ENCODE results near the gene HBS1L. TPM values are rescaled to one million over a fixed set of nuclear protein-coding genes. Genes with fewer than 3 reads are reported as not detected.
A peak's percentile ranks its signal among the peaks of the same experiment; 100 is the strongest.

The HBS1L gene
- total RNA-seq, 1 donor from 2014 or later, result 93.4 TPM

GRCh38 chr6:134938896-134939295 is 115.7 kb downstream of the HBS1L start:
- H3K27me3 Mint-ChIP-seq (ENCODE audit: unreplicated experiment), result peaks cover 7% of the 10 kb centered on the region
- no peaks in the 10 kb centered on the region for H3K9me3 Mint-ChIP-seq (ENCODE audit: unreplicated experiment)
- TF ChIP-seq, protein P1, sequence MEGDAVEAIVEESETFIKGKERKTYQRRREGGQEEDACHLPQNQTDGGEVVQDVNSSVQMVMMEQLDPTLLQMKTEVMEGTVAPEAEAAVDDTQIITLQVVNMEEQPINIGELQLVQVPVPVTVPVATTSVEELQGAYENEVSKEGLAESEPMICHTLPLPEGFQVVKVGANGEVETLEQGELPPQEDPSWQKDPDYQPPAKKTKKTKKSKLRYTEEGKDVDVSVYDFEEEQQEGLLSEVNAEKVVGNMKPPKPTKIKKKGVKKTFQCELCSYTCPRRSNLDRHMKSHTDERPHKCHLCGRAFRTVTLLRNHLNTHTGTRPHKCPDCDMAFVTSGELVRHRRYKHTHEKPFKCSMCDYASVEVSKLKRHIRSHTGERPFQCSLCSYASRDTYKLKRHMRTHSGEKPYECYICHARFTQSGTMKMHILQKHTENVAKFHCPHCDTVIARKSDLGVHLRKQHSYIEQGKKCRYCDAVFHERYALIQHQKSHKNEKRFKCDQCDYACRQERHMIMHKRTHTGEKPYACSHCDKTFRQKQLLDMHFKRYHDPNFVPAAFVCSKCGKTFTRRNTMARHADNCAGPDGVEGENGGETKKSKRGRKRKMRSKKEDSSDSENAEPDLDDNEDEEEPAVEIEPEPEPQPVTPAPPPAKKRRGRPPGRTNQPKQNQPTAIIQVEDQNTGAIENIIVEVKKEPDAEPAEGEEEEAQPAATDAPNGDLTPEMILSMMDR (IDR thresholded peaks at IDR 0.05; ENCODE audit: partially characterized antibody, unreplicated experiment), result no peak
- H3K36me3 Mint-ChIP-seq (ENCODE audit: unreplicated experiment), result no peaks in the 10 kb centered on the region
- DNase-seq, result no peak
- H3K4me3 Mint-ChIP-seq (ENCODE audit: unreplicated experiment), result no peak overlapping the region
- H3K4me1 Mint-ChIP-seq (ENCODE audit: low read depth, unreplicated experiment), result peaks cover 16% of the 10 kb centered on the region
- H3K27ac Mint-ChIP-seq (ENCODE audit: unreplicated experiment), result no peak overlapping the region

DNA sequence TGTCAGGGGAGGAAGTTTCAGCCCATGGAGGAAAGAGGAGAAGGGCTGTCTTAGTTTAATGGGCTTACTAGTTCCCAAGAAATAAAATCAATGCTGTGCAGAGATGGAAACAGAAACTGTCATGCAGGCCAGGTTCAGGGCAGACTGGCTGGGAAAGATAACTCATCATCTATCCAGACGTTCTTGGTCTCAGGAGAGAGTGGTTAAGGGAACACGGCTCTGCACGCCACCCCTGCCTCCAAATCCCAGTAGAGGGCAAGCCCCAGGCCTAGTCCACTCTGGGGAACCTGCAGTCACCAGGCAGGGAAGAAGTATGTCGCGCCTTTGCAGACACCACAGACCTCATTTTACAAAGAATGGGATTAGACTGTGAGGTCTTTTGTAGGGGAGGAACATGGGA is 117.2 kb downstream of the HBS1L start:
- H3K27ac Mint-ChIP-seq (ENCODE audit: unreplicated experiment), result no peak overlapping the region
- H3K4me3 Mint-ChIP-seq (ENCODE audit: unreplicated experiment), result peak overlapping the region; percentile 4
- TF ChIP-seq, protein P1 (IDR thresholded peaks at IDR 0.05; ENCODE audit: partially characterized antibody, unreplicated experiment), result no peak
- H3K36me3 Mint-ChIP-seq (ENCODE audit: unreplicated experiment), result no peaks in the 10 kb centered on the region
- H3K9me3 Mint-ChIP-seq (ENCODE audit: unreplicated experiment), result no peaks in the 10 kb centered on the region
- H3K27me3 Mint-ChIP-seq (ENCODE audit: unreplicated experiment), result peaks cover 7% of the 10 kb centered on the region
- peaks cover 16% of the 10 kb centered on the region for H3K4me1 Mint-ChIP-seq (ENCODE audit: low read depth, unreplicated experiment)
- no peak for DNase-seq

DNA sequence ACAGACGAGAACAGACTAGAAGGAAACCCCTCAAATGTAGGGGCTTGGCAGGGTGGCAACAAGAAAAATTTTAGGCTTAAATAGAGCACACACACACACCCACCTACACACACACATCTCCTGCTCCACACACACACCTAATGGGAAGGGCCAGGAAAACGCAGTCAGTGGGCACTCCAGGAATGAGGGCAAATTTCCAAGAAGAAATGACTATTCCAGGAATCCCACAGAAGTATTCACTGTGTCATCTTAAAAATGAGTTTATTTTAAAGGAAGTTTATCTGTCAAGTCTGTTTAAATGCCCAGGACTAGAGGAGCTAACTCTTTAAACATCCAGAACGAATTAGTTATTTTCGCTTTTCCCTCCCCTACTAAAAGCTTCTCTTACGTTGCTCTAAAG is 117.7 kb downstream of the HBS1L start:
- Mint-ChIP-seq H3K36me3 (ENCODE audit: unreplicated experiment) (peaks cover 4% of the 10 kb centered on the region), H3K27me3 (ENCODE audit: unreplicated experiment) (peaks cover 5% of the 10 kb centered on the region), H3K4me3 (ENCODE audit: unreplicated experiment) (peak overlapping the region; percentile 4), H3K27ac (ENCODE audit: unreplicated experiment) (no peak overlapping the region), H3K4me1 (ENCODE audit: low read depth, unreplicated experiment) (peaks cover 16% of the 10 kb centered on the region), H3K9me3 (ENCODE audit: unreplicated experiment) (no peaks in the 10 kb centered on the region)
- DNase-seq, result no peak
- TF ChIP-seq, protein P1 (IDR thresholded peaks at IDR 0.05; ENCODE audit: partially characterized antibody, unreplicated experiment), result no peak

- Mint-ChIP-seq H3K4me3 (ENCODE audit: unreplicated experiment) (no peak overlapping the region), H3K27ac (ENCODE audit: unreplicated experiment) (no peak overlapping the region), H3K36me3 (ENCODE audit: unreplicated experiment) (peaks cover 4% of the 10 kb centered on the region), H3K4me1 (ENCODE audit: low read depth, unreplicated experiment) (peaks cover 16% of the 10 kb centered on the region), H3K9me3 (ENCODE audit: unreplicated experiment) (no peaks in the 10 kb centered on the region), H3K27me3 (ENCODE audit: unreplicated experiment) (peaks cover 5% of the 10 kb centered on the region)
- TF ChIP-seq, protein P1 (IDR thresholded peaks at IDR 0.05; ENCODE audit: partially characterized antibody, unreplicated experiment), result no peak
- no peak for DNase-seq
Observed at GRCh38 chr6:134936476-134936875, 118.1 kb downstream of the HBS1L start.

GRCh38 chr6:134934793-134935485 is 119.7 kb downstream of the HBS1L start:
- DNase-seq, result no peak
- TF ChIP-seq, protein P1 (IDR thresholded peaks at IDR 0.05; ENCODE audit: partially characterized antibody, unreplicated experiment), result no peak
- no peaks in the 10 kb centered on the region for H3K9me3 Mint-ChIP-seq (ENCODE audit: unreplicated experiment)
- peaks cover 4% of the 10 kb centered on the region for H3K36me3 Mint-ChIP-seq (ENCODE audit: unreplicated experiment)
- no peak overlapping the region for H3K27ac Mint-ChIP-seq (ENCODE audit: unreplicated experiment)
- H3K27me3 Mint-ChIP-seq (ENCODE audit: unreplicated experiment), result peaks cover 5% of the 10 kb centered on the region
- H3K4me3 Mint-ChIP-seq (ENCODE audit: unreplicated experiment), result no peak overlapping the region
- peaks cover 16% of the 10 kb centered on the region for H3K4me1 Mint-ChIP-seq (ENCODE audit: low read depth, unreplicated experiment)

Data from glutamatergic neuron (in vitro differentiated cells).